Transverse colon (tissue), 3 donors: ENCODE results near the gene OR4D1.

Experiments
- CTCF ChIP-seq, 5 experiments: fragments of 200-600 bp in 3 of 5; fragments of 450-650 bp in 2 of 5; sonication (generic) in 3 of 5; IDR thresholded peaks; 1 replicate in 2 of 5; 2 replicates in 3 of 5; pipeline ENCODE4 v1.5.1; 2016 to 2017; ENCODE audit warnings: antibody characterized with exemption in 5 of 5, inconsistent platforms in 3 of 5, mild to moderate bottlenecking in 2 of 5, moderate library complexity in 1 of 5
- POLR2A ChIP-seq: fragments of 450-650 bp; IDR thresholded peaks from one replicate; pipeline ENCODE4 v1.6.1; 2016; ENCODE audit warnings: antibody characterized with exemption, mild to moderate bottlenecking, moderate library complexity

GRCh38 chr17:58196610-58197009 is 48.4 kb downstream of the OR4D1 start:
- TF ChIP-seq CTCF (IDR thresholded peaks at IDR 0.05) (no peak), POLR2A (no peak)
